Hepatocyte (in vitro differentiated cells): Measurements from ENCODE around the gene TFF2. TPM values are rescaled to one million over a fixed set of nuclear protein-coding genes. Genes with fewer than 3 reads are reported as not detected.

Experiments used
- DNase-seq: peaks from one replicate; pipeline ENCODE4 v3.0.0-alpha.2; 2016; ENCODE audit warnings: low spot score
- H2AFZ ChIP-seq: fragments of 200-600 bp; sonication (generic); 2 replicates; pipeline ENCODE4 v1.6.0; 2016; ENCODE audit warnings: antibody characterized with exemption, mild to moderate bottlenecking
- H3K27ac ChIP-seq: fragments of 200-600 bp; sonication (generic); 2 replicates; pipeline ENCODE4 v1.5.1; 2016; ENCODE audit warnings: mild to moderate bottlenecking
- H3K27me3 ChIP-seq: fragments of 200-600 bp; sonication (generic); 2 replicates; pipeline ENCODE4 v1.6.1; 2016
- H3K36me3 ChIP-seq: fragments of 200-600 bp; sonication (generic); replicated peaks from 2 replicates; pipeline ENCODE4 v1.5.1; 2016; ENCODE audit warnings: low read depth; ENCODE audit not compliant: insufficient read depth
- H3K4me1 ChIP-seq: fragments of 200-600 bp; sonication (generic); 2 replicates; pipeline ENCODE4 v1.5.1; 2016; ENCODE audit warnings: mild to moderate bottlenecking, moderate library complexity; ENCODE audit not compliant: insufficient read depth
- H3K4me2 ChIP-seq: fragments of 200-600 bp; sonication (generic); 2 replicates; pipeline ENCODE4 v1.6.0; 2016
- H3K4me3 ChIP-seq: fragments of 200-600 bp; sonication (generic); 2 replicates; pipeline ENCODE4 v1.5.1; 2016; ENCODE audit warnings: mild to moderate bottlenecking
- H3K79me2 ChIP-seq: fragments of 200-600 bp; sonication (generic); 2 replicates; pipeline ENCODE4 v1.6.0; 2017; ENCODE audit warnings: mild to moderate bottlenecking
- H3K9me2 ChIP-seq: fragments of 200-600 bp; sonication (generic); replicated peaks from 2 replicates; pipeline ENCODE4 v1.6.0; 2017; ENCODE audit warnings: mild to moderate bottlenecking; ENCODE audit not compliant: insufficient read depth
- H3K9me3 ChIP-seq: fragments of 200-600 bp; sonication (generic); 2 replicates; pipeline ENCODE4 v1.5.1; 2016; ENCODE audit warnings: low read depth, mild to moderate bottlenecking
- H4K20me1 ChIP-seq: fragments of 200-600 bp; sonication (generic); 2 replicates; pipeline ENCODE4 v1.6.0; 2016; ENCODE audit warnings: mild to moderate bottlenecking; ENCODE audit not compliant: insufficient read depth, poor library complexity, severe bottlenecking
- CTCF ChIP-seq: fragments of 200-600 bp; sonication (generic); IDR thresholded peaks from 2 replicates; pipeline ENCODE4 v1.5.1; 2016; ENCODE audit warnings: antibody characterized with exemption, mild to moderate bottlenecking; ENCODE audit not compliant: poor library complexity
- EZH2 ChIP-seq: fragments of 200-600 bp; sonication (generic); IDR thresholded peaks from 2 replicates; pipeline ENCODE4 v1.6.1; 2016; ENCODE audit warnings: antibody characterized with exemption, mild to moderate bottlenecking, borderline replicate concordance
- EZH2phosphoT487 ChIP-seq: fragments of 200-600 bp; sonication (generic); IDR thresholded peaks from one replicate; pipeline ENCODE4 v1.6.1; 2018; ENCODE audit warnings: antibody characterized with exemption, mild to moderate bottlenecking, low read depth, moderate library complexity; ENCODE audit not compliant: unreplicated experiment, severe bottlenecking
- WGBS: methylation state at CpG from one replicate; pipeline ENCODE4 v1.1.6; 2016; ENCODE audit warnings: low lambda C conversion rate; ENCODE audit errors: missing lambda C conversion rate; 5-methylcytosine and 5-hydroxymethylcytosine counted together
- polyA plus RNA-seq: library from polyadenylated mRNA; unstranded; fragments of >200 nt; fragmentation: Nextera tagmentation; extraction: Ambion mirVana; gene quantifications from 2 replicates; pipeline ENCODE4 v1.2.1, GENCODE V29; 2016
- total RNA-seq: library from RNA; depleted of rRNA; stranded (reverse); fragments of >200 nt; gene quantifications from 2 replicates; pipeline ENCODE4 v1.2.3, GENCODE V29; 2014

The TFF2 gene
- total and polyA plus RNA-seq, 2 experiments from 2014 or later = 23.9 to 28.1 TPM

DNA sequence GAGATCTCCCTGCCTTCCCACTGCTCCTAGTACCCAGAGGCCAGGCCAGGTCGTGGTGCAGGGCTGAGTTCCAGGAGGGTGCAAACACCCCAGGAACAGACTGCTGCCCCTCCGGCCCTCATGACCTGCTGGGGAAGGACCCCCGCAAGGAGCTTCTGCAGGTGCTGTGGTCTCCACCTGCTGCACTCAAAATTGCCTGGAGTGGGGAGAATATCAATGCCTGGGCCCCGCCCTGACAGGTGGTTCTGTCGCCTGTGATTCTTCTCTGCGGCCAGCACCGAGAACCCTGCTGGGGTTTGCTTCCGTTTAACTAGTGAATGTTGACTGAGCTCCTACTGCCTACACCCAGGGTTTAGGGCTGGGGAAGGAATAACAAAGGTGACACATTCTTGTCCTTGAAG is 33.5 kb downstream of the TFF2 start:
- Histone ChIP-seq H3K36me3 (no peaks in the 10 kb centered on the region), H3K27ac (peak overlapping the region; percentile 84), H3K4me1 (peaks cover 24% of the 10 kb centered on the region), H3K9me3 (no peaks in the 10 kb centered on the region), H3K79me2 (no peaks in the 10 kb centered on the region), H3K4me3 (no peak overlapping the region), H3K27me3 (no peaks in the 10 kb centered on the region), H2AFZ (no peak overlapping the region), H4K20me1 (no peaks in the 10 kb centered on the region), H3K9me2 (no peaks in the 10 kb centered on the region), H3K4me2 (no peak overlapping the region)
- no peak for DNase-seq
- TF ChIP-seq EZH2phosphoT487 = no peak
- TF ChIP-seq CTCF = no peak
- WGBS = 58% methylated on average over 8 of the region's 8 CpGs

- H3K27ac ChIP-seq = peak overlapping the region; percentile 84
- 93% methylated on average over 16 of the region's 16 CpGs for WGBS
- H3K9me3 ChIP-seq = no peaks in the 10 kb centered on the region
- no peaks in the 10 kb centered on the region for H3K36me3 ChIP-seq
- H3K4me2 ChIP-seq = no peak overlapping the region
- no peak overlapping the region for H3K4me3 ChIP-seq
- H4K20me1 ChIP-seq = no peaks in the 10 kb centered on the region
- H2AFZ ChIP-seq = no peak overlapping the region
- no peaks in the 10 kb centered on the region for H3K9me2 ChIP-seq
- H3K4me1 ChIP-seq = peaks cover 29% of the 10 kb centered on the region
- H3K27me3 ChIP-seq = no peaks in the 10 kb centered on the region
- H3K79me2 ChIP-seq = no peaks in the 10 kb centered on the region
- no peak for TF ChIP-seq CTCF
- TF ChIP-seq EZH2 = no peak
- no peak for TF ChIP-seq EZH2phosphoT487
- no peak for DNase-seq
Observed at GRCh38 chr21:42316891-42317290, 33.9 kb downstream of the TFF2 start.

DNA sequence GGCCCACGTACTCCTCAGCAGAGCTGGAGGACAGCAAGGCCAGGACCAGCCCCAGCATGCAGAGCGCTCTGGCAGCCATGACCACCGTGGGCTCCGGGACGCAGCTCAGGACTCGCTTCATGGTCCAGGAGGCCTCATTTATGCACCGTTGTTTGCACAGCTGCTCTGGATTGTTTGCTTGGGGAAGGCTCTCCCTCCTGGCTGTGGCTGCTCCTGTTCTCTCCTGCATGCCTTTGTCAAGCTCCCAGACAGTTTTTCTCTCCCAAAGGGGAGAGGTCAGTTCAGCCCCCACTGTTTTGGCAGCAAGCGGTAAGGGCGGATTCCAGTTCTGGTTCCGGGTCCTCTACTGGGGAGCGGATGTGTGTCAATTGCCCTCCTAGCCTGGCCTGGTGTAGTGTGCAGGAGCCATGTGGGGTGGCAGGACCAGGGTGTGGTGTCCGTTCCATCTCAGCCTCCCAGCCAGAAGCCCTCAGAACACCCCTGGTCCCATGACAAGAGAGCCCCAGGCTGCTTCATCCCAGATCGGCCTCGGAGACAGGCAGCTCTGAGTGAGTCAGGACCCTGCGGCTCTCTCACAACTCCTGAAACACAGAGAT is 35.4 kb downstream of the TFF2 start, which contains the start of gene TFF3:
Gene TFF3 (minus strand): TSS at position 114 of the 596 bp plus-strand sequence. CDS start 35 bp downstream, at position 79.
- H3K4me3 ChIP-seq = no peak within 1 kb of the TSS
- no peak within 1 kb of the TSS for H2AFZ ChIP-seq

More for the DNA sequence above, 35.4 kb downstream of the TFF2 start, which contains the start of gene TFF3:
- Histone ChIP-seq H3K27ac (peak within 1 kb of the TSS; percentile 84), H3K79me2 (no peaks in the 10 kb centered on the region), H3K9me2 (no peaks in the 10 kb centered on the region), H3K36me3 (no peaks in the 10 kb centered on the region), H3K4me2 (peak within 1 kb of the TSS; percentile 57), H4K20me1 (no peaks in the 10 kb centered on the region), H3K27me3 (no peaks in the 10 kb centered on the region), H3K9me3 (no peaks in the 10 kb centered on the region), H3K4me1 (peaks cover 35% of the 10 kb centered on the region)
- WGBS = 51% methylated on average over 15 of the region's 15 CpGs
- DNase-seq = peak; percentile 64
- TF ChIP-seq EZH2phosphoT487 = no peak
- no peak for TF ChIP-seq EZH2
- TF ChIP-seq CTCF = no peak
